ENCODE measurements around the gene PCBD1.

The PCBD1 gene

DNA sequence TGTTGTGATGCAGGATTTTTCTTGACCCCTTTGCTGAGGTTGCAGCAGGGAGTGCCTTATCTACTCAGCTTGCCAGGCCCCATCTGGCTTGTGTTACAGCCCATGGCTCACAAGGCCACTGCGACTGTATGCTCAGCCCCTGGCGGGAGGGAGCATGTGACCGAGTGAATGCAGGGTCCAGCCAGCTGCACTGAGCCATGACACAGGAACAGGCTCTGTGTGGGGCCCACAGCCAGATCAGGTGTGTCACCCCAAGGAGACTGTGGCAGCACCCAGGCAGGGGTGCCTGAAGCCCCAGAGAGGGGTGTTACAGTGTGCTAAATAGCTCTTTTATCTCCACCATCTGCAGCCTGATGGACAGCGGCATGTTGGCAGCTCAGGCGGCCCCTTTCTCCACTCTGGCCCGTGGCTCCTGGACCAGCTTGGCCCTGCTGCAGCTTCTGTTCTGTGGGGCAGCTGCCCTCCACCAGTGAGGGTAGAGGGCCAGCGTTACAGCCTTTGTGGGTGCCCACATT is 2.6 kb upstream of the PCBD1 start:
- DNase-seq (ENCODE audit: low read depth in 1 of 2, low spot score in 1 of 2), result no peak
- TF ChIP-seq GABPA (IDR thresholded peaks at IDR 0.05; ENCODE audit: low read depth) (no peak), SPI1 (IDR thresholded peaks at IDR 0.05; ENCODE audit: borderline replicate concordance, low read depth) (no peak), CTCF (IDR thresholded peaks at IDR 0.05; ENCODE audit: insufficient read depth, low read length) (no peak), REST (IDR thresholded peaks at IDR 0.05; ENCODE audit: insufficient replicate concordance, low read depth) (no peak), POLR2AphosphoS5 (IDR thresholded peaks at IDR 0.05; ENCODE audit: low read depth) (no peak)
- Histone ChIP-seq H3K27me3 (ENCODE audit: insufficient read depth, poor library complexity, severe bottlenecking) (no peaks in the 10 kb centered on the region), H3K4me3 (replicated peaks; ENCODE audit: insufficient read depth, low read length) (no peak overlapping the region), H3K27ac (replicated peaks) (no peak overlapping the region)

- TF ChIP-seq SPI1 (IDR thresholded peaks at IDR 0.05; ENCODE audit: borderline replicate concordance, low read depth) (no peak), CTCF (IDR thresholded peaks at IDR 0.05; ENCODE audit: insufficient read depth, low read length) (no peak), GABPA (IDR thresholded peaks at IDR 0.05; ENCODE audit: low read depth) (no peak), REST (IDR thresholded peaks at IDR 0.05; ENCODE audit: insufficient replicate concordance, low read depth) (no peak)
- Histone ChIP-seq H3K27ac (replicated peaks) (no peak overlapping the region), H3K4me3 (replicated peaks; ENCODE audit: insufficient read depth, low read length) (no peak overlapping the region), H3K27me3 (ENCODE audit: insufficient read depth, poor library complexity, severe bottlenecking) (no peaks in the 10 kb centered on the region)
- DNase-seq (ENCODE audit: low read depth in 1 of 2, low spot score in 1 of 2), result no peak
These were observed 926 bp upstream of the PCBD1 start for GRCh38 chr10:70889291-70889690.

DNA sequence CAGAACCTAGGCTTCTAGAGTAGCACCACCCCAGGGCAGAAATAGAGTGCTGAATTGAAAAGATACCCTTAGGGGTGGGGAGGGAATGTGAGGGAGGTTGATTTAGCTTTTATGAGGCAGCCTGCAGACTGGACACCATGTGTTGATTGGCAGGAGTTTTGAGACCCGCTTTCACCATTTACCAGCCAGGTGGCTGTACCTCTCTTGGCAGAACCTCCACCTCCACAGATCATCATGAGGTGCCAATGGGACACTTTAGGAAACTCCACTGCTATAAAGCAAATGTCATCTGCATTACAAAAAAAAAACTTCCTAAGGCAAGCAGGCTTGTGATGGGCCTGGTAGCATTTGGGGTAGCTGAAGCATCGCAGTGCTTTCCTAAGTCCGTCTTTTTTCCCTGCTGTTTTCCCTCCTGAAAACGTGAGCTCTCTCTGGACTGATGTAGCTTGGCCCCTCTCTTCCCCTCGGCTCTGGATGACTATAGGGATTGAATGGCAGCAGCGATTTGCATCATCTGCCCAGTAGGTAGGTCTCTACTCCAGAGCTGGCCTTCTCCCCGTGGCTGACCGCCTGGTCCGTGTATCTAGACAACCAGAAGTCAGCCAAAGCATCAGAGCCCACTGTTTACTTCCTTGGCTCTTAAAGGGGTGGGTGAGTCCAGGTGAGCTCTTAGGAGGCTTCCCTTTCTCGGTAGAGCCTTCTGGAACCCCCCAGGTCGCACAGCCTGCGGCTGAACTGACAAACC is 1.3 kb downstream of the PCBD1 start:
- Histone ChIP-seq H3K4me3 (replicated peaks; ENCODE audit: insufficient read depth, low read length) (no peak overlapping the region), H3K27me3 (ENCODE audit: insufficient read depth, poor library complexity, severe bottlenecking) (no peaks in the 10 kb centered on the region), H3K27ac (replicated peaks) (no peak overlapping the region)
- TF ChIP-seq CTCF (IDR thresholded peaks at IDR 0.05; ENCODE audit: insufficient read depth, low read length), result no peak
- TF ChIP-seq REST (IDR thresholded peaks at IDR 0.05; ENCODE audit: insufficient replicate concordance, low read depth), result no peak
- no peak for TF ChIP-seq GABPA (IDR thresholded peaks at IDR 0.05; ENCODE audit: low read depth)
- TF ChIP-seq POLR2AphosphoS5 (IDR thresholded peaks at IDR 0.05; ENCODE audit: low read depth), result no peak
- TF ChIP-seq SPI1 (IDR thresholded peaks at IDR 0.05; ENCODE audit: borderline replicate concordance, low read depth), result no peak
- no peak for DNase-seq (ENCODE audit: low read depth in 1 of 2, low spot score in 1 of 2)
